Lower lobe of right lung (tissue), 2 donors: ENCODE results near the gene PARD6A. TPM values are rescaled to one million over a fixed set of nuclear protein-coding genes. Genes with fewer than 3 reads are reported as not detected.

Experiments used
- ATAC-seq, 2 donors: fragments of 200-7000 bp; cut with Tn5 transposase; one replicate each; pipeline ENCODE4 v1.9.1; 2020 to 2022; ENCODE audit warnings: mild to moderate bottlenecking in 2 of 2, moderate library complexity in 2 of 2
- DNase-seq: peaks from one replicate; pipeline ENCODE4 v3.0.0-alpha.2; 2020
- H3K27ac ChIP-seq: fragments of 200-600 bp; one replicate; pipeline ENCODE4 v1.8.0; 2022
- H3K27me3 ChIP-seq: fragments of 200-600 bp; one replicate; pipeline ENCODE4 v1.8.0; 2022; ENCODE audit warnings: low read depth
- H3K36me3 ChIP-seq: fragments of 200-600 bp; one replicate; pipeline ENCODE4 v1.8.0; 2022; ENCODE audit warnings: mild to moderate bottlenecking
- H3K4me1 ChIP-seq: fragments of 200-600 bp; one replicate; pipeline ENCODE4 v1.8.0; 2022
- H3K4me3 ChIP-seq: fragments of 200-600 bp; one replicate; pipeline ENCODE4 v1.8.0; 2022; ENCODE audit warnings: mild to moderate bottlenecking
- H3K9me3 ChIP-seq: fragments of 200-600 bp; one replicate; pipeline ENCODE4 v1.8.0; 2022
- CTCF ChIP-seq: fragments of 200-600 bp; IDR thresholded peaks from one replicate; pipeline ENCODE4 v1.8.0; 2022; ENCODE audit warnings: antibody characterized with exemption, mild to moderate bottlenecking
- intact Hi-C: fragments of 100-400 bp; cut with DNase I; formaldehyde crosslinking; loops from one replicate; pipeline ENCODE4 v1.11.0; 2022
- total RNA-seq: library from RNA; stranded (reverse); fragmentation: NEBNext Ultra II Directional; extraction: Animal tissue kit (Norgen Biotek cat#: 25700); gene quantifications from one replicate; pipeline ENCODE4 v1.2.1, GENCODE V29; 2021
- donor health status: DM: no; HTN: yes; CAD: no; lungs with severe emphysema.

PARD6A gene
- total RNA-seq, 1 donor from 2014 or later: 5.5 TPM

- peaks cover 17% of the 10 kb centered on the region for H3K36me3 ChIP-seq
- ATAC-seq (no peak), DNase-seq (no peak)
- H3K27ac ChIP-seq: no peak overlapping the region
- peaks cover 16% of the 10 kb centered on the region for H3K4me1 ChIP-seq
- peaks cover 43% of the 10 kb centered on the region for H3K27me3 ChIP-seq
- intact Hi-C loops: no loop called here
- no peak overlapping the region for H3K4me3 ChIP-seq
- H3K9me3 ChIP-seq: no peaks in the 10 kb centered on the region
- no peak for TF ChIP-seq CTCF
These were observed 6.3 kb upstream of the PARD6A start for GRCh38 chr16:67654403-67654911.

GRCh38 chr16:67655363-67655762 lies 5.4 kb upstream of the PARD6A start:
- ATAC-seq (no peak), DNase-seq (no peak)
- peaks cover 19% of the 10 kb centered on the region for H3K4me1 ChIP-seq
- intact Hi-C loops: no loop called here
- H3K27ac ChIP-seq: no peak overlapping the region
- no peaks in the 10 kb centered on the region for H3K9me3 ChIP-seq
- H3K36me3 ChIP-seq: peaks cover 17% of the 10 kb centered on the region
- H3K27me3 ChIP-seq: peaks cover 36% of the 10 kb centered on the region
- H3K4me3 ChIP-seq: no peak overlapping the region
- TF ChIP-seq CTCF: no peak

GRCh38 chr16:67656344-67657016 lies 4.3 kb upstream of the PARD6A start:
- H3K4me1 ChIP-seq: peaks cover 26% of the 10 kb centered on the region
- ATAC-seq (no peak), DNase-seq (no peak)
- intact Hi-C loops: no loop called here
- H3K9me3 ChIP-seq: no peaks in the 10 kb centered on the region
- H3K36me3 ChIP-seq: peaks cover 17% of the 10 kb centered on the region
- H3K4me3 ChIP-seq: no peak overlapping the region
- H3K27me3 ChIP-seq: peaks cover 28% of the 10 kb centered on the region
- H3K27ac ChIP-seq: no peak overlapping the region
- TF ChIP-seq CTCF: no peak

- DNase-seq (no peak), ATAC-seq (no peak)
- Histone ChIP-seq H3K4me1 (peaks cover 27% of the 10 kb centered on the region), H3K27me3 (peaks cover 21% of the 10 kb centered on the region), H3K4me3 (no peak overlapping the region), H3K9me3 (no peaks in the 10 kb centered on the region), H3K36me3 (peaks cover 17% of the 10 kb centered on the region), H3K27ac (no peak overlapping the region)
- TF ChIP-seq CTCF: no peak
- intact Hi-C loops: no loop called here
These were observed 3.6 kb upstream of the PARD6A start for GRCh38 chr16:67657017-67657608.

- Histone ChIP-seq H3K4me3 (no peak overlapping the region), H3K27me3 (peaks cover 20% of the 10 kb centered on the region), H3K4me1 (peaks cover 27% of the 10 kb centered on the region), H3K36me3 (peaks cover 24% of the 10 kb centered on the region), H3K9me3 (no peaks in the 10 kb centered on the region), H3K27ac (no peak overlapping the region)
- TF ChIP-seq CTCF: no peak
- intact Hi-C loops: no loop called here
- ATAC-seq: no peak
- DNase-seq: no peak
These were observed 2.8 kb upstream of the PARD6A start for GRCh38 chr16:67657751-67658518.
